IPS-20b (cell line): Measurements from ENCODE around the gene PHLDB1.

Experiments
- H3K27ac ChIP-seq: one replicate; pipeline ENCODE4 v1.5.1; 2013; ENCODE audit warnings: low read length
- H3K27me3 ChIP-seq: 2 replicates; pipeline ENCODE4 v1.6.1; 2013; ENCODE audit warnings: mild to moderate bottlenecking, low read length, inconsistent platforms; ENCODE audit not compliant: insufficient read depth
- H3K36me3 ChIP-seq: 2 replicates; pipeline ENCODE4 v1.6.1; 2013; ENCODE audit warnings: low read depth, mild to moderate bottlenecking, inconsistent platforms, low read length, moderate library complexity; ENCODE audit not compliant: insufficient read depth
- H3K4me1 ChIP-seq: 2 replicates; pipeline ENCODE4 v1.6.1; 2013; ENCODE audit warnings: mild to moderate bottlenecking, control low read depth, inconsistent platforms, low read length, moderate library complexity; ENCODE audit not compliant: insufficient read depth
- H3K4me3 ChIP-seq: 2 replicates; pipeline ENCODE4 v1.5.1; 2013; ENCODE audit warnings: mild to moderate bottlenecking, low read length, inconsistent platforms
- H3K9ac ChIP-seq: 2 replicates; pipeline ENCODE4 v1.6.1; 2013; ENCODE audit warnings: low read depth, mild to moderate bottlenecking, inconsistent platforms, low read length, moderate library complexity
- H3K9me3 ChIP-seq: 2 replicates; pipeline ENCODE4 v1.6.1; 2013; ENCODE audit warnings: mild to moderate bottlenecking, low read depth, low read length, inconsistent platforms; ENCODE audit not compliant: insufficient read depth

PHLDB1 gene

GRCh38 chr11:118648291-118648690 lies 40.9 kb downstream of the PHLDB1 start:
- no peak overlapping the region for H3K9ac ChIP-seq
- H3K27me3 ChIP-seq, result no peaks in the 10 kb centered on the region
- H3K27ac ChIP-seq, result no peak overlapping the region
- no peaks in the 10 kb centered on the region for H3K9me3 ChIP-seq
- no peaks in the 10 kb centered on the region for H3K4me1 ChIP-seq
- H3K36me3 ChIP-seq, result peaks cover 95% of the 10 kb centered on the region
- no peak overlapping the region for H3K4me3 ChIP-seq

GRCh38 chr11:118649941-118650340 lies 42.5 kb downstream of the PHLDB1 start:
- H3K4me3 ChIP-seq, result no peak overlapping the region
- peaks cover 90% of the 10 kb centered on the region for H3K36me3 ChIP-seq
- H3K9ac ChIP-seq, result no peak overlapping the region
- H3K9me3 ChIP-seq, result no peaks in the 10 kb centered on the region
- H3K27me3 ChIP-seq, result no peaks in the 10 kb centered on the region
- H3K4me1 ChIP-seq, result no peaks in the 10 kb centered on the region
- H3K27ac ChIP-seq, result no peak overlapping the region

DNA sequence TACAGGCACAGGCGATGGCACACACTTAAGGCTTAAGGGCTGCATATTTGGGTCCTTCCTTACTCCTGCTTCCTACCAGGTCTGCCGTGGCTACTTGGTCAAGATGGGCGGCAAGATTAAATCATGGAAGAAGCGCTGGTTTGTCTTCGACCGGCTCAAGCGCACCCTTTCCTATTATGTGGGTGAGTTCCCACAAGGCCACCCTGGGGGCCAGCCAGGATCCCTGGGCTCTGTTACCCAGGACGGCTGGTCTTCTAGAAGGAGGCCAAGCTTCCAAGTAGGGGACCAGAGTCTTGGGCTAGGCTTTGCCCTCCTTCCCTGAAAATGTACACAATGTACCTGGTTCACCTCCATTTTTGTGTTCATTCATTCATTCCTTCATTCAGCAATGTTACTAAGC lies 43.0 kb downstream of the PHLDB1 start:
- H3K4me3 ChIP-seq, result no peak overlapping the region
- no peaks in the 10 kb centered on the region for H3K4me1 ChIP-seq
- no peak overlapping the region for H3K27ac ChIP-seq
- no peak overlapping the region for H3K9ac ChIP-seq
- no peaks in the 10 kb centered on the region for H3K27me3 ChIP-seq
- H3K36me3 ChIP-seq, result peaks cover 90% of the 10 kb centered on the region
- no peaks in the 10 kb centered on the region for H3K9me3 ChIP-seq

- H3K36me3 ChIP-seq, result peaks cover 93% of the 10 kb centered on the region
Measured at GRCh38 chr11:118651820-118652219, 44.4 kb downstream of the PHLDB1 start.

DNA sequence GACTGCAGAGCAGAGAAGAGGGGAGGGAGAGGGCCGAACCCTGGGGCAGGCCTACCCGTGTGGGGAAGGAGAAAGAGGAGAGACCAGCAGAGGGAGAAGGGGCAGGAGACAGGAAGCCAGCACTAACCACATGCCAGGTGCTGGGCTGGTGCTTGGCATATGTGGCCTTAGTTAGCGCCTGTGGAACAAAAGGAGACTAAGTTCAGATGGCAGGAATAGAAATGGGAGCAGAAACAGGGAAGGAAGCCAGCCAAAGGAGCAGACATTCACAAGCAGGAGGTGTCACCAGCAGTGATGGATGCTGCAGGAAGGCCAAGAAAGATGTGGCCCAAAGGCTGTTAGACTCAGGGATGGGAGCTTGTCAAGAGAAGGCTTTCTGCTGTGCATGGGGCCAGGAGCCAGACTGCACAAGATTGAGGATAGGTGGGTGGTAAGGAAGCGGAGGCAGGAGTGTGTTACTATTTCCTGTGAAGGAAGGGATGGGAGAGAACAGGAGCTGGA lies 45.3 kb downstream of the PHLDB1 start:
- Histone ChIP-seq H3K9me3 (no peaks in the 10 kb centered on the region), H3K4me3 (no peak overlapping the region), H3K36me3 (peaks cover 92% of the 10 kb centered on the region), H3K27me3 (no peaks in the 10 kb centered on the region), H3K27ac (no peak overlapping the region), H3K9ac (no peak overlapping the region), H3K4me1 (no peaks in the 10 kb centered on the region)

More at GRCh38 chr11:118651820-118652219, 44.4 kb downstream of the PHLDB1 start:
- Histone ChIP-seq H3K9me3 (no peaks in the 10 kb centered on the region), H3K27me3 (no peaks in the 10 kb centered on the region), H3K4me1 (no peaks in the 10 kb centered on the region), H3K9ac (no peak overlapping the region), H3K27ac (no peak overlapping the region), H3K4me3 (no peak overlapping the region)

DNA sequence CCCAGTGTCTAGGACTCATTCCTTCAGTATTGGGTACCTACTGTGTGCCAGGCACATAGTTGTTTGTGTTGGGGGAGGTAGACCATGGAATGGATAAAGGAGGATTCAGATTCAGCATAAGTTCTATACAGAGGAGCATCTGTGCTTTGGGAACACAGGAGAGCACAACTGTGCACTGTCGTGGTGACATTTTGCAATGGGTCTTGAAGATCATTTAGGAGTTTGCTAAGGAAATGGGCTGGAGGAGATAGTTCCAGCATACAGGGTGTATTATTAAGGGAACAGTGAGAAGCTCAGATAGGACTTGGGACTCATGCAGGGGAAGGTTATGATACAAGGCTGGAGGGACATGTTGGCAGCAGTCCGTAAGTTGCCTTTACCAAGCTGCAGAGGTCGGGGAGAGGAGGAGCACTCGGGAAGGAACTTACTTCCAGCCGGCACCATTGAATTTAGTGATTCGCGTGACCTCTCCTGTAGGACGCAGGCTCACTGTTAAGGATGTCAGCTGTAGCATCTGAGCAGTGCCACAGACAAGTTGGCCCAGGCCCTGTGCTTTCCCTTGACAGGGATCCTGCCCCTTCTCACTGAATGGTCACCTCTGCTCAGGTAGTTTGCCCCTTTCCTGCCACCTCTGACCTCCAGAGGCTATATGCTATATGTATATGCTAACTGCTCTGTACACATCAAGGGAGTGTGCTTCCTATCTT lies 46.4 kb downstream of the PHLDB1 start:
- Histone ChIP-seq H3K9me3 (no peaks in the 10 kb centered on the region), H3K4me3 (no peak overlapping the region), H3K27me3 (no peaks in the 10 kb centered on the region), H3K36me3 (peaks cover 81% of the 10 kb centered on the region), H3K27ac (no peak overlapping the region), H3K9ac (no peak overlapping the region), H3K4me1 (no peaks in the 10 kb centered on the region; the same call in 1 of the 2 replicates)

DNA sequence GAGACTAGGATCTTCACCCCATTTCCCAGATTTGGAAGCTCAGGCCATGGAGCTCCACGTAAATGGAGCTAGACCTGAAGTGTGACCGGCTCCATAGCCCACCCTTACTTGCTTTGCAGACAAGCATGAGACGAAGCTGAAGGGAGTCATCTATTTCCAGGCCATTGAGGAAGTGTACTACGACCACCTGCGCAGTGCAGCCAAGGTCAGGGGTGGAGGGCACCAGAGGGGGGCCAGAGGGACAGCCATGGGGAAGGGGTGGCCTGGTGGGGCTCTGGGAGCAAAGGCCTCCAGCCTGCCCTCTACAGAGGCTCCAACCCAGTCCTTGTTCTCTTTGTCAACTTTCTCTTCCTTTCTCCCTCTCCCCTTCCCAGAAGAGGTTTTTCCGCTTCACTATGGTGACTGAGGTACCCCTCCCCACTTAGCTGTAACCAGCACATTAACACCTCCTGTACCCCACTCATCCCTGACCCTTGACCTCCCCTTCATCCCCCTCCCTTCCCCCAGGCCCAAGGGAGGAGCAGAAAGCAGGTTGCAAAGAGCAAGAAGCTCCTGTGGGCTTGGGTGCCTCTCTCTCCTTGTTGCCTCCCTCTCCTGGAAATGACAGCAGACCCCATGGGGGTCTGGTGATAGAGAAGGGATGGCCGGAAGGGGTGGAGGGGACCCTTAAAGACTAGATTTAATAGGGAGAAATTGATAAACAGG lies 48.2 kb downstream of the PHLDB1 start:
- Histone ChIP-seq H3K9me3 (no peaks in the 10 kb centered on the region), H3K9ac (no peak overlapping the region), H3K27me3 (no peaks in the 10 kb centered on the region)

GRCh38 chr11:118656563-118657165 lies 49.2 kb downstream of the PHLDB1 start:
- Histone ChIP-seq H3K36me3 (peaks cover 55% of the 10 kb centered on the region), H3K9ac (no peak overlapping the region), H3K27me3 (no peaks in the 10 kb centered on the region), H3K27ac (no peak overlapping the region), H3K4me1 (peaks cover 10% of the 10 kb centered on the region), H3K4me3 (no peak overlapping the region), H3K9me3 (no peaks in the 10 kb centered on the region)

More for the DNA sequence above, 48.2 kb downstream of the PHLDB1 start:
- Histone ChIP-seq H3K27ac (no peak overlapping the region), H3K4me1 (peaks cover 9% of the 10 kb centered on the region), H3K36me3 (peaks cover 63% of the 10 kb centered on the region), H3K4me3 (no peak overlapping the region)

DNA sequence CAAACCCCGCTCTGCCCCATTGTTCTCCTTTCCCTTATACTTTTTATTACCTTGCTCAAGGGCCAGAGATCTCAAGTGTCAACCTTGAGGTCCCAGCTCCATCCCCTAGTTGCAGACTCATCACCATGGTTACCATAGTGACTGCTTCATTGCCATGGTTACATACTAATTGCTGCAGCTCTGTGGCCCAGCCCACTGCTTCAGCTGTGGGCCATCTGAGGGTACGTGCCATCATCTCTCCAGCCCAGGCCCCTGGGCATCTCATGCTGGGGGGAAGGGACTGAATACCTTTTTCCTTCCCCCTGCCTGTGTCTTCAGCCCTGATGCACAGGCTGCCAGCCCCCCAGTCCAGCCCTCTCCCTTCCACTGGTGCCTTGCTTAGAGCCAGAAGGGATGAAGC lies 49.8 kb downstream of the PHLDB1 start:
- H3K27me3 ChIP-seq, result no peaks in the 10 kb centered on the region
- no peaks in the 10 kb centered on the region for H3K9me3 ChIP-seq
- H3K27ac ChIP-seq, result no peak overlapping the region
- no peak overlapping the region for H3K9ac ChIP-seq
- H3K4me1 ChIP-seq, result peaks cover 10% of the 10 kb centered on the region
- peaks cover 49% of the 10 kb centered on the region for H3K36me3 ChIP-seq
- H3K4me3 ChIP-seq, result no peak overlapping the region

GRCh38 chr11:118657709-118658428 lies 50.5 kb downstream of the PHLDB1 start:
- Histone ChIP-seq H3K9ac (no peak overlapping the region), H3K4me3 (no peak overlapping the region), H3K27me3 (no peaks in the 10 kb centered on the region), H3K9me3 (no peaks in the 10 kb centered on the region), H3K27ac (no peak overlapping the region), H3K4me1 (peaks cover 10% of the 10 kb centered on the region), H3K36me3 (peaks cover 43% of the 10 kb centered on the region)

GRCh38 chr11:118658429-118659313 lies 51.3 kb downstream of the PHLDB1 start:
- Histone ChIP-seq H3K4me3 (no peak overlapping the region), H3K9ac (no peak overlapping the region), H3K9me3 (no peaks in the 10 kb centered on the region), H3K36me3 (peaks cover 35% of the 10 kb centered on the region), H3K27ac (no peak overlapping the region), H3K27me3 (no peaks in the 10 kb centered on the region), H3K4me1 (peaks cover 10% of the 10 kb centered on the region)
